IgD-negative memory B cell (primary cell): ENCODE results near the gene RAB11B. TPM values are rescaled to one million over a fixed set of nuclear protein-coding genes. Genes with fewer than 3 reads are reported as not detected.
"Not testable (repeated sequence)": the region's sequence is repeated elsewhere in the genome, so short reads cannot be mapped to it uniquely, and the experiment has no call there.

Experiments
- H3K27ac Mint-ChIP-seq, 3 donors: one replicate each; pipeline ENCODE4 v1.8.0; 2020 to 2022; ENCODE audit warnings: mild to moderate bottlenecking in 3 of 3, mixed read lengths in 3 of 3, moderate library complexity in 1 of 3
- H3K27me3 Mint-ChIP-seq: one replicate; pipeline ENCODE4 v1.8.0; 2021; ENCODE audit warnings: mixed read lengths
- H3K36me3 Mint-ChIP-seq: one replicate; pipeline ENCODE4 v1.8.0; 2020; ENCODE audit warnings: mild to moderate bottlenecking, mixed read lengths
- H3K4me1 Mint-ChIP-seq, 3 donors: one replicate each; pipeline ENCODE4 v1.8.0; 2020 to 2022; ENCODE audit warnings: mixed read lengths in 3 of 3, mild to moderate bottlenecking in 1 of 3
- H3K4me3 Mint-ChIP-seq, 4 donors: one replicate each; pipeline ENCODE4 v1.8.0; 2020 to 2022; ENCODE audit warnings: mild to moderate bottlenecking in 4 of 4, mixed read lengths in 4 of 4, moderate library complexity in 3 of 4
- H3K9me3 Mint-ChIP-seq, 3 donors: one replicate each; pipeline ENCODE4 v1.8.0; 2020 to 2021; ENCODE audit warnings: mixed read lengths in 3 of 3, mild to moderate bottlenecking in 1 of 3
- polyA plus RNA-seq: library from polyadenylated mRNA; unstranded; fragments of 300-500 nt; fragmentation: Illumina TruSeq; gene quantifications from one replicate; pipeline ENCODE4 v1.2.3, GENCODE V29; 2021

RAB11B gene
- polyA plus RNA-seq, 1 donor from 2014 or later, result 96.8 TPM

DNA sequence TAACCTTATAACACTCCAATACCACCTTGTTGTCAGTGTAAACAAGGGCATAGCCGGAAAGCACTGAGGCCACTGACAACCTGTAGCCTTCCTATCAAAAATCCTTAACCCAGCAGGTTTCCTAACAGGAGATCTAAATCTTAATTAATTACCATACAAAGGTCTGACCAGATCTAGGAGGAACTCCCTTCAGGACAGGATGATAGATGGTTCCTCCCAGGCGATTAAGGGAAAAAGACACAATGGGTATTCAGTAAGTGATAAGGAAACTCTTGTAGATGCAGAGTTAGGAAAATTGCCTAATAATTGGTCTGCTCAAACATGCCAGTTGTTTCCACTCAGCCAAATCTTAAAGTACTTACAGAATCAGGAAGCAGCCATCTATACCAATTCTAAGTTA is 5.1 kb upstream of the RAB11B start:
- not testable (repeated sequence) for H3K27ac Mint-ChIP-seq, H3K4me3 Mint-ChIP-seq, H3K36me3 Mint-ChIP-seq, H3K27me3 Mint-ChIP-seq, H3K4me1 Mint-ChIP-seq, H3K9me3 Mint-ChIP-seq

GRCh38 chr19:8385566-8385965 is 4.6 kb upstream of the RAB11B start:
- not testable (repeated sequence) for H3K9me3 Mint-ChIP-seq, H3K36me3 Mint-ChIP-seq, H3K27ac Mint-ChIP-seq, H3K4me1 Mint-ChIP-seq, H3K4me3 Mint-ChIP-seq, H3K27me3 Mint-ChIP-seq

DNA sequence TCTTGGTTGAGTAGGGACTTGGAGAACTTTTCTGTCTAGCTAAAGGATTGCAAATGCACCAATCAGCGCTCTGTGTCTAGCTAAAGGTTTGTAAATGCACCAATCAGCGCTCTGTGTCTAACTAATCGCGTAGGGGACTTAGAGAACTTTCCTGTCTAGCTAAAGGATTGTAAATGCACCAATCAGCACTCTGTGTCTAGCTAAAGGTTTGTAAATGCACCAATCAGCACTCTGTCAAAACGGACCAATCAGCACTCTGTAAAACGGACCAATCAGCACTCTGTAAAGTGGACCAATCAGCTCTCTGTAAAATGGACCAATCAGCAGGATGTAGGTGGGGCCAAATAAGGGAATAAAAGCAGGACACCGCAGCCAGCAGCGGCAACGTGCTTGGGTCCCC is 3.7 kb upstream of the RAB11B start:
- H3K27ac Mint-ChIP-seq, H3K4me3 Mint-ChIP-seq, H3K27me3 Mint-ChIP-seq, H3K9me3 Mint-ChIP-seq, H3K4me1 Mint-ChIP-seq, H3K36me3 Mint-ChIP-seq: not testable (repeated sequence)

GRCh38 chr19:8386990-8387389 is 3.2 kb upstream of the RAB11B start:
- Mint-ChIP-seq H3K9me3 (no peaks in the 10 kb centered on the region), H3K27me3 (no peaks in the 10 kb centered on the region), H3K4me3 (peak overlapping the region in 2 of 4 donors; percentile 25 to 66), H3K27ac (no peak overlapping the region), H3K4me1 (peaks cover 0 to 10% (median 9%) of the 10 kb centered on the region in 3 donors), H3K36me3 (no peaks in the 10 kb centered on the region)

DNA sequence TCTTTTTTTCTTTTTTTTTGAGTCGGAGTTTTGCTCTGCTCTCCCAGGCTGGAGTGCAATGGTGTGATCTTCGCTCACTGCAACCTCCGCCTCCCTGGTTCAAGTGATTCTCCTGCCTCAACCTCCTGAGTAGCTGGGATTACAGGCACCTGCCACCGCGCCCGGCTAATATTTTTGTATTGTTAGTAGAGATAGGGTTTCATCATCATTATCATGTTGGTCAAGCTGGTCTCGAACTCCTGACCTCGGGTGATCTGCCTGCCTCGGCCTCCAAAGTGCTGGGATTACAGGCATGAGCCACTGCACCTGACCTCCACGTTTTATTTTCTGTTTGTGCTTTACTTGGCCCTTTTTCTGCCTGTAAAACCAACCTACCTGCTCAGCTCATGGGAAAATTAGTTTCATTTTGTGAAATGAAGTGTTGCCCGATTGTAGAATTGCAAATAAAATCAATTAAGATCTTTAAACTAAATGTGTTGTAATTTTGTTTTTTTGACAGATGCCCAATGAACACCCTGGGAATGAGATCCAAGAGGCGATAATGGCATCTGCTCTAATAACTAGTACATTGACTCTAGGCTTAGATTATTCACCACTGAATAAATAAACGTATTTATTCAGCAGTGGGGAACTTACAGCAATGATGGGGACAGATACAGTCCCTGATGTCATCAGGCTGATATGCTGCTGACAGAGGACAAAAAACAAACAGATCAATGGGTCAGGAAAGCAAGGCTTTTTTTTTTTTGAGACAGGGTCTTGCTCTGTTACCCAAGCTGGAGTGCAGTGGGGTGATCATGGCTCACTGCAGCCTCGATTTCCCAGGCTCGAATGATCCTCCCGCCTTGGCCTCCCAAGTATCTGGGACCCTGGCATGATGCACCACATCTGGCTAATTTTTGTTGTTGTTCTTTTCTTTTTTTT is 2.2 kb upstream of the RAB11B start:
- peaks cover 1 to 12% (median 10%) of the 10 kb centered on the region in 3 donors for H3K4me1 Mint-ChIP-seq
- no peaks in the 10 kb centered on the region for H3K27me3 Mint-ChIP-seq
- no peaks in the 10 kb centered on the region for H3K36me3 Mint-ChIP-seq
- H3K27ac Mint-ChIP-seq, result peak overlapping the region in 1 of 3 donors; percentile 26
- H3K9me3 Mint-ChIP-seq, result no peaks in the 10 kb centered on the region
- H3K4me3 Mint-ChIP-seq, result peak overlapping the region in 3 of 4 donors; percentile 48 to 63 (median 52)

- no peak overlapping the region for H3K27ac Mint-ChIP-seq
- no peaks in the 10 kb centered on the region for H3K36me3 Mint-ChIP-seq
- H3K27me3 Mint-ChIP-seq, result no peaks in the 10 kb centered on the region
- peak overlapping the region in 3 of 4 donors; percentile 17 to 48 (median 38) for H3K4me3 Mint-ChIP-seq
- H3K4me1 Mint-ChIP-seq, result peaks cover 4 to 12% (median 10%) of the 10 kb centered on the region in 3 donors
- no peaks in the 10 kb centered on the region for H3K9me3 Mint-ChIP-seq
Observed at GRCh38 chr19:8388612-8388958, 1.6 kb upstream of the RAB11B start.

DNA sequence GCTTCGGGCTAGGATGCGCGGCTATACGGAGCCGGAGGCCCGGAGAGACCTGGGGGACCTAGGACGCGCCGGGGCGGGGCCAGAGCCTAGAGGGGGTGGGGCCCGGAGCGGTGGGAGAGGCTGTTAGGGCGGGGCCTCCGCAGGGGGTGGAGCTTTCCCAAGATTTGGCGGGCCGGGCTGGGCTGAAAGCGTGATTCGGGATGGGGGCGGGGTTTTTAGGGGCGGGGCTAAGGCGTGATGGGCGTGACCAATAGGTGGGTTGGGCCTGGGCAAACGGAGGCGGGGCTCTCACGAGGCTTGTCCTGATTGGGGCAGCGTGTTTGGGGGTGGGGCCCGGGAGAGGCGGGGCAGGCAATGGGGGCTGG is 439 bp downstream of the RAB11B start:
- no peaks in the 10 kb centered on the region for H3K27me3 Mint-ChIP-seq
- no peaks in the 10 kb centered on the region for H3K36me3 Mint-ChIP-seq
- H3K4me3 Mint-ChIP-seq, result peak overlapping the region; percentile 75 to 98 (median 85)
- H3K4me1 Mint-ChIP-seq, result peaks cover 4 to 12% (median 12%) of the 10 kb centered on the region in 3 donors
- H3K27ac Mint-ChIP-seq, result peak overlapping the region; percentile 46 to 89 (median 71)
- no peaks in the 10 kb centered on the region for H3K9me3 Mint-ChIP-seq

GRCh38 chr19:8391198-8392016 is 1.2 kb downstream of the RAB11B start:
- H3K4me1 Mint-ChIP-seq, result peaks cover 4 to 17% (median 15%) of the 10 kb centered on the region in 3 donors
- peak overlapping the region in 2 of 3 donors; percentile 71 to 89 for H3K27ac Mint-ChIP-seq

GRCh38 chr19:8392017-8392591 is 1.9 kb downstream of the RAB11B start:
- Mint-ChIP-seq H3K9me3 (peaks cover 0 to 2% (median 0%) of the 10 kb centered on the region in 3 donors), H3K36me3 (no peaks in the 10 kb centered on the region), H3K27ac (peak overlapping the region in 1 of 3 donors; percentile 33), H3K4me3 (peak overlapping the region in 2 of 4 donors; percentile 60 to 82), H3K27me3 (no peaks in the 10 kb centered on the region), H3K4me1 (peaks cover 4 to 22% (median 21%) of the 10 kb centered on the region in 3 donors)

More at GRCh38 chr19:8391198-8392016, 1.2 kb downstream of the RAB11B start:
- peaks cover 0 to 2% (median 0%) of the 10 kb centered on the region in 3 donors for H3K9me3 Mint-ChIP-seq
- peak overlapping the region; percentile 75 to 98 (median 85) for H3K4me3 Mint-ChIP-seq
- H3K27me3 Mint-ChIP-seq, result no peaks in the 10 kb centered on the region
- no peaks in the 10 kb centered on the region for H3K36me3 Mint-ChIP-seq

- Mint-ChIP-seq H3K4me3 (peak overlapping the region in 1 of 4 donors; percentile 26), H3K36me3 (no peaks in the 10 kb centered on the region), H3K27me3 (no peaks in the 10 kb centered on the region), H3K9me3 (peaks cover 0 to 2% (median 0%) of the 10 kb centered on the region in 3 donors), H3K4me1 (peaks cover 4 to 26% (median 22%) of the 10 kb centered on the region in 3 donors), H3K27ac (peak overlapping the region in 2 of 3 donors; percentile 53 to 59)
Observed at GRCh38 chr19:8393192-8393870, 3.2 kb downstream of the RAB11B start.

DNA sequence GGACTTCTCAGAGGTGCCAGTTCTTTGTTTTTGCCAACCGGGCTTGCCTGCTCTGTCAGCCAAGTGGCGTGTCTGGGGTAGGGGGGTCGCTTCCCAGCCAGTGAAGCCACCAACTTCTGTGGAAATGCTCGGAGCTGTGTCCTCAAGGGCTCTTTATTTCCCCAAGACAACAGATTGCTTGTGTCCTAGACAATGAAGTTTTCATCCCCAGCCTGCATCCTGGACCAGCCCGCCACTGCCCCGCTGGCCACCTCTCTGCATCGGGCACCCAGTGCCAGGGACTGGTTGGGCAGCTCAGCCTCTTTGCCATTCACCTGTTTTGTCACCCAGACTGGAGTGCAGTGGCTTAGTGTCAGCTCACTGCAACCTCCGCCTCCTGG is 3.7 kb downstream of the RAB11B start:
- peak overlapping the region in 2 of 4 donors; percentile 41 to 64 for H3K4me3 Mint-ChIP-seq
- H3K9me3 Mint-ChIP-seq, result peaks cover 0 to 2% (median 0%) of the 10 kb centered on the region in 3 donors
- peaks cover 4 to 26% (median 22%) of the 10 kb centered on the region in 3 donors for H3K4me1 Mint-ChIP-seq
- H3K27me3 Mint-ChIP-seq, result no peaks in the 10 kb centered on the region
- no peaks in the 10 kb centered on the region for H3K36me3 Mint-ChIP-seq
- H3K27ac Mint-ChIP-seq, result no peak overlapping the region

GRCh38 chr19:8395621-8396082 is 5.5 kb downstream of the RAB11B start:
- Mint-ChIP-seq H3K27ac (peak overlapping the region in 1 of 3 donors; percentile 32), H3K36me3 (no peaks in the 10 kb centered on the region), H3K4me1 (peaks cover 4 to 23% (median 20%) of the 10 kb centered on the region in 3 donors), H3K4me3 (peak overlapping the region in 1 of 4 donors; percentile 14), H3K9me3 (peaks cover 0 to 2% (median 0%) of the 10 kb centered on the region in 3 donors), H3K27me3 (no peaks in the 10 kb centered on the region)

- peaks cover 4 to 21% (median 15%) of the 10 kb centered on the region in 3 donors for H3K4me1 Mint-ChIP-seq
- H3K36me3 Mint-ChIP-seq, result no peaks in the 10 kb centered on the region
- H3K4me3 Mint-ChIP-seq, result peak overlapping the region in 1 of 4 donors; percentile 14
- H3K9me3 Mint-ChIP-seq, result peaks cover 0 to 2% (median 0%) of the 10 kb centered on the region in 3 donors
- peak overlapping the region in 2 of 3 donors; percentile 32 to 81 for H3K27ac Mint-ChIP-seq
- no peaks in the 10 kb centered on the region for H3K27me3 Mint-ChIP-seq
Observed at GRCh38 chr19:8396185-8396562, 6.0 kb downstream of the RAB11B start.

DNA sequence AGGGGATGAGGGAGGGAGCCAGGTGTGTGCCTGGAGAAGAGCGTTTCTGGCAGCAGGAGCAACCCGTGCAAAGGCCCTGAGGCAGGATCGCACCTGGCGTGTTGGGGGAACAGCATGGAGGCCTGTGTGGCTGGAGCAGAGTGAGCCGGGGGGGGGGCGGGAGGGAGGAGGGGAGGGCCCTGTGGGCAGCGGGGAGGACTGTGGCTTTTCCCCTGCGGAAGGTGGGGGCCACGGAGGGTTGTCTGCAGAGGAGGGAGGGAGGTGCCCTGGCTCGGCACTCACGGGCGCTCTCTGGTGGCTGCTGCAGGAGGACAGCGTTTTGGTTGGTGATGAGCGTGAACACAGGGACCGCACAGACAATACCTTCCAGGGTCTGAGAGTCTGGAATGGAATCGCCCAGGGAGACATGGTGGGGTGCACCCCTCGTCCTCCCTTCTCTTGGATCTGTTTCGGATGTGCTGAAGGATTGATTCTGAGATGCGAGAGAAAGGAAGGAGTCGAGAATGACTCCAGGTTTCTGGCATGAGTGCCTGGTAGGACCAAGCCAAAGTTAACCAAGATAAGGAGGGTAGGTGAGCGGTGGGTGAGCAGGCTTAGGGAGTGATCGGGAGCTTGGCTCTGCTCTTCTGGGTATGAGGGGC is 6.5 kb downstream of the RAB11B start:
- Mint-ChIP-seq H3K4me3 (peak overlapping the region in 1 of 4 donors; percentile 14), H3K4me1 (peaks cover 4 to 19% (median 13%) of the 10 kb centered on the region in 3 donors), H3K36me3 (no peaks in the 10 kb centered on the region), H3K27me3 (no peaks in the 10 kb centered on the region), H3K27ac (peak overlapping the region in 2 of 3 donors; percentile 32 to 78), H3K9me3 (peaks cover 0 to 2% (median 0%) of the 10 kb centered on the region in 3 donors)
